Right forelimb (tissue), 1 donor: ENCODE measurements around the gene KCNF1.

Experiments
- DNase-seq: peaks from one replicate; pipeline ENCODE4 v3.0.0-alpha.2; 2018

The KCNF1 gene, protein sequence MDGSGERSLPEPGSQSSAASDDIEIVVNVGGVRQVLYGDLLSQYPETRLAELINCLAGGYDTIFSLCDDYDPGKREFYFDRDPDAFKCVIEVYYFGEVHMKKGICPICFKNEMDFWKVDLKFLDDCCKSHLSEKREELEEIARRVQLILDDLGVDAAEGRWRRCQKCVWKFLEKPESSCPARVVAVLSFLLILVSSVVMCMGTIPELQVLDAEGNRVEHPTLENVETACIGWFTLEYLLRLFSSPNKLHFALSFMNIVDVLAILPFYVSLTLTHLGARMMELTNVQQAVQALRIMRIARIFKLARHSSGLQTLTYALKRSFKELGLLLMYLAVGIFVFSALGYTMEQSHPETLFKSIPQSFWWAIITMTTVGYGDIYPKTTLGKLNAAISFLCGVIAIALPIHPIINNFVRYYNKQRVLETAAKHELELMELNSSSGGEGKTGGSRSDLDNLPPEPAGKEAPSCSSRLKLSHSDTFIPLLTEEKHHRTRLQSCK

DNA sequence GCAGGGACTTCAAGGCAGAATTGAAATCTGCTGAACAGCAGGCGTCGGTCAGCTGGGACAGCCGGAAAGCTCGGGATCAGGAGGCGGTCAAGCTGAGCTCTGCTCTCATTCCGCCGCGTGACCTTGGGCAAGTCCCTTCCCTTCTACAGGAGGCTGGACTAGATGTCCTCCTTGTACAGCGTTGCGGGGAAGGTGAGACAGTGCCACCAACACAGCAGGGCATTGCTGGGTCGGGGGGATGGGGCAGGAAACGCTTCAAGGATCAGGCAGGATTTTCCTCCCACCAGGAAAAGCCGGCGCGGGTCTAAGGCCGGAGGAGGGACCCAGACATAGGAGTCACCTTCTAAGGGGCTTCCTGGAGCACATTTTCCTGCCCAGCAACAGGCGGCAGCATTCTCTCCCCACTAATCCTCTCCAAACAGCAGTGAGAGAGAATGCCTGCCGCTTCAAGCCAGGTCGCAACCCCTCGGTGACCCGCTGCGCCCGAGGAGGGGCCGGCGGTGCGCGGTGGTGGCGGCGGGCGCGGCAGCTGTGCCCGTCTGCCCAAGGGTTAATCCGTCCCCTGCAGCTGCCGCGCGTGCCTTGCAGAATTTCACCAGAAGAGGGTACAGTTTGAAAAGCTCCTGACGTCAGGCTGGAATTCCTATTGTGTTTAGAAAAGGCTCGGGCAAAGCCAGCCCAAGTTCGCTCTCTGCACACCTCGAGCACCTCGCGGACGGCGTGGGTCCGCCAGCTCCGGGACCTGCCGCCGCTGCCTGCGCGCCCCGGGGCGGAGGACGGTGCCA lies at the start of gene KCNF1:
Gene KCNF1 (plus strand): TSS at position 644 of the 785 bp plus-strand sequence. CDS start 493 bp downstream, outside the sequence.
- peak; percentile 65 for DNase-seq

DNA sequence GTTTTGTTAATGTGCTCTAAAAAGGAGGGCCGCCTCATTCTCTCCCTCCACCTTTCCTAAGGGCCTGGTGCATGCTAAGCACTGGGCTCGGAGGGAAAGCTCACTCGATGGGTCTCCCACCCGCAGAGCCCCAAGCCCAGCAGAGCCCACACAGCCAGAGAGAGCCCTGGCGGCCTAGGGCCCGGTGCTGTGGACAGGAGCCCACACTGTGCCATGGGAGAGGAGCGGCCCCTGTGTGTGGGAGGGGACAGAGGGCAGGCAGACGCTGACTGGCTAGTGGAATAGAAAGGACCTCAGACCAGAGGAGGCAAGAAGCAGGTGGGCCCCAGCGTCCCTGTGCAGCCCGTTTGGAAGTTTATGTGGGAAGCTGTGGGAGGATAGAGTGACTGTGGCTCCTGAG lies 49.4 kb upstream of the KCNF1 start:
- no peak for DNase-seq

DNA sequence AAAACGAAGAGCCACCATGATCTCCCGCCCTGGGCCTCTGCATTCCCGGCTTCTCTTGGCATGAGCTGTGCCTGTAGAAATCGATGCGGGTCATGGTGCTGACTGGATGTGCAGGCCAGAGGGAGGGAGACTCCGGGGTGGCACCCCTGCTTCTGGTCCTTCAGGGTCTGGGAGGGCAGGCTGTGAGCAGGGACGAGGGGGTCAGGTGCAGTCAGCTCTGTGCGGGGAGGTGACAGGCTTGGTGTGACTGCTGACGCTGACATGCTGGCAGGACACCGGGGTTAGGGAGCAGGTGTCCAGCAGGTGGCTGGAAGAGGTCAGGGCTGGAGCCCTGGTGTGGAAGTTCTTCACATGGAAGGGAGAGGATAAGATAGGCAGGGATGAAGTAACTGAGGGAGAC lies 48.7 kb upstream of the KCNF1 start:
- DNase-seq = no peak

DNA sequence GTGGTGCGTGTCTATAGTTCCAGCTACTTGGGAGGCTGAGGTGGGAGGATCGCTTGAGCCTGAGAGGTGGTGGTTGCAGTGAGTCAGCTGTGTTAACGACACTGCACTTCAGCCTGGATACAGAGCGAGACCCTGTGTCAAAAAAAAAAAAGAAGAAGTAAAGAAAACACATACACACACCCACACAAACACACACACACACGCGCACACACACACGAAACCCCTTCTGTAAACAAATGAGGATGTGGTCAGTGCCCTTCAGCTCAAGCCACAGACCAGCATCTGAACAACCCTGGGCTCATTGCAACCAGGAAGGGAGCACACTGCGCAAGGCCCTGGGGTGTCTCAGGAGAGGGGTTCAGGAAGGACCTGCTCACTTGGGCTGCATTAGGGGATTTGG lies 47.9 kb upstream of the KCNF1 start:
- no peak for DNase-seq

DNA sequence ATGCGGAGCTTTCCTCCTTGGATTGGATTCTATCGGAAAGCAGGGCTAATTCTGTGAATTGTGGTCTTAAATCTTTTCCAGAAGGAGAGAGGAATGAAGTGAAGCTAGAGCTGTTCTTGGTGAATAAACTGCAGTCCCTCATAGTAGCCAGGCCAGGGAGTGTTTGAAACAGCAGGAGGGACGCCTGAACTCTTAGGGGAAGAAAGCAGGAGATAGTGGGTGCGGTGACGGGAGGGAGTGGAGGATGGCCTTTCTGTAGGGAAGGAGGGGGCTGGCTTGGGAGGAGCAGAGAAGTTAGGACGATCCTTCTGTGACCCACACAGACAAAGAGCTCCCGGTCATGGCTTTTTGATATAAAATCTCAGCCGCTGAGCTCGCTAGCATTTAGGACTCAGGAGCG lies 47.5 kb upstream of the KCNF1 start:
- DNase-seq = no peak

DNA sequence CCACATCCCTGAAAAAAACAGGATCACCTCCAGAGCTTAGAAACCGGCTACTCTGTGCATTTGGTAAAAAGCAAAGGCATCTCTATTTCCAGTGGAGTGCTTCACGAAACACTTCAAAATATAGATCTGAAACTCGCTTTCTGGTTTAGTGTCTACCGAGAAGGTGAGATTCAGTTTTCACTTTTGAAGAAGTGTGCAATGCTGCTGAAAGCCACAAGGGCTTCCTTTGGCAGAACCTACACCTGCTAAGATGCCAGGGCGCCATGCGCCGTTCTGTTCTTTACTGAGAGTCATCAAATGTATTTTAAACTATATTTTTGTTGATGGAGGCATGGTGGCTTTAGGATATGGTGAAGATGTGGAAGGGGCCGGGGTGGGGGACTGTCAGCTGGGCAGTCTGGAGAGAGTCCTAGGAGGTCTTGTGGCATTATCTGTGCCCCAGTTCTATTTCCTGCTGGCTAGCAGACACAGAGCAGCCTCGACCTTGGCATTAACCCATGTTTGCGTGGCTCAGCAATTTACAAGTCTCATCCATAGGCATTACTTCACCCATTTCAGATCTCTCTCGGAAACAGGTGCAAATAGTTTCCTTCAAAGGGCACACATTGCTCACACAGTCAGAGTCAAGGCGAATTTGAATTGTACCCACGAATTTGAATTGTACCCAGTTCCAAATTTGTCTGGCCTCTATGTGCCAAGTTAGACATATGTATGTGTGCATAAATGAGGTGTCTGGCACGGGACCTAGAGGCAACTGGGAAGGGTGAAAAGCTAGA lies 46.7 kb upstream of the KCNF1 start:
- no peak for DNase-seq

DNA sequence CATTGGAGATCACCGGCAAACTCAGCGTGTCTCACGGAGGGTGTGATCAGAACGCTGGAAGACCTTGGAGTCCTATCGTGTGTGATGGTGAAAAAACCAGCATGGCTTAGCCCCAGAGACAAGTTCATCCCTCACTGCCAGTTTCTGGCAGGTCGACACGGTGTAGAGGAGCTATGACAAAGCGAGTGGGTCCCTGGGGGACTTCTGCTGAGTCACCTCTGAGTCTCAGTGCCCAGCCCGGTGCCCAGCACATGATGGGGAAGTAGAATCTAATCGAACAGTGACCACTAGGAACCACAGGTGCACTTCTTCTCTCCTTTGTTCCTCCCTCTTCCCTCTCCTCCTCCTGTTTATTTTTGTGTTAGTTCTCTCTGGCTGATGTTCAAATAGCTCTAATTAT lies 45.9 kb upstream of the KCNF1 start:
- no peak for DNase-seq

DNA sequence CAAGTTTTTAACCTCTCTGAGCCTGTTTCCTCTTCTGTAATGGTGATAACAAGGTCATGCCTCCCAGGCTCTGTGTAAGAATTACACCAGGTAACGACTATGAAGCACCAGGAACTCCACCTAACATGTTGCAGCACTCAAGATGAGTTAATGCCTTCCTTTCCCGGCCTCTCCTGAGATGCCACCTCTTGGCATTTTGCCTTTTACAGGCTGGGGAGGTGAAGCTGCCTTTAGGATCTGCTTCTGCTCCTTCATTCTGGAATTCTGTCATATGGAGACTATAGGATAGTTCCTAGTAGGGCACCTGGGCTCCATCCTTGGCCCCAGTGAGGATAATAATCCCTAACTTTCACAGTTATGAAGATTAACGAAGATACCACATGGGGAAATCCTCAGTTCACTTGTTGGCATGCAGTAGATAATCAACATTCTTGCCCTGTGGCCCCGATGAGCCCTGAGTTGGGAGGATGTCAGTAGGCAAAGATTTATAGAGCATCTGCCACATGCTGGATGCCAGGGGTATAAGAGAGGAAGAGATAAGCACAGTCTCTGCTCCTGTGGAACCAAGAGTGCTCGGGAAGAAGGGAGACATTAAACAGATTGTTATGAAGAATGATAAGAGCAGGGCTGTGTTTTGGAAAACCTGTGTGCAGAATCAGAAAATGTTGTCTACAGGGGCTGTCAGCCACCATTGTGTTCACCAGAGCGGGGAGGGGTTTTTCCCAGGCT lies 43.9 kb upstream of the KCNF1 start:
- no peak for DNase-seq

DNA sequence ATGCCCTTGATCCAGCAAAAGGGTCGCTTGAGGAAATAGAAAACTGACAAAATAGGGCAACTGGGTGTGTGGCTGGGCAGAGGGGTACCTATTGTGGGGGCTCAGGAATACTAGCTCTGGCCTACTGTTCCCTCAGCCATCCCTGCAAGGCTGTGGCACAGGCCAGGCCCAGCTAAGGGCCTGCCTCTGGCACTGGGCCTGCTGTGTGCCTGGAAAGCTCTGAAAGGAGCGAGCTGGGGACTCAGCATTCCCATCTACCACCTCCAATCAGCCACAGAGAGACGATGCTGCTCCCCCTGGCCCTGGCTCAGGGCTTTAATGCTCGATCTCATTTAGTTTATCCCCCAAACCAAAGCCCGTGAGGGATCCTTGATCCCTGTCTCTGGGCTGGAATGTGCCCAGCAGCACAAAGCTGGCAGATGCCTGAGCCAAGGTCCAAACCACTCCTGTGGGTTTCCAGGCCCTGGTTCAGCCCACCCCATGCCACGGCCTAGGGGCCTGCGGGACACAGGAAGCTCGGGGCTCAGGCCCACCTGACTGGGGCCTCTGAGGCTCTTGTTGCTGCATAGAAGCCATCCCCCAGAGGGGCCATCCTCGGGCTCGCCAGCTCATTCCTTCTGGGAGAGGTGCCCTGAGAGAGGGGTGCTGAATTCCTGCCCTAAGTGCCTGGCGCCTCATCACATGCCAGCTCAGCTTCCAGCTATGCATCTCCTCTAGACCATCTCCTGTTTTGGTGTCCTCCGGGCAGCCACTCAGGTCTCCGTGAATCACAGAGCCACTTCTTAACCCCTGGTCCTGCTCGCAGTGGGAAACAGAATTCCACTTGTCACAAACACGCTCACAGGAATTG lies 43.0 kb upstream of the KCNF1 start:
- DNase-seq = no peak

DNA sequence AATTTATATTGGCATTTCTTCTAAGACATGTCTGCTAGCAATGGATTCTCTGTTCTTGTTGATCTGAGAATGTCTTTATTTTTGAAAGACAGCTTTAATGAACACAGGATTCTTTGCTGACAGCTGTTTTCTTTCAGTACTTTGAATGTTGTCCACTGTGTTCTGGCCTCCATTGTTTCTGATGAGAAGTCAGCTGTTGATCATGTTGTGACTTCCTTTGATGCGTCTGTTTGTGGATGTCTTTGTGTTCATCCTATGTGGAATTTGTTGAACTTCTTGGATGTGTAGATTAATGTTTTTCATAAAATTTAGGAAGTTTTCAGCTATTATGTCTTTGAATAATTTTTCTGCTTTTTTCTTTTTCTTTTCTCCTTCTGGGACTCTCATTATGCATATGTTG lies 39.8 kb upstream of the KCNF1 start:
- DNase-seq = no peak

DNA sequence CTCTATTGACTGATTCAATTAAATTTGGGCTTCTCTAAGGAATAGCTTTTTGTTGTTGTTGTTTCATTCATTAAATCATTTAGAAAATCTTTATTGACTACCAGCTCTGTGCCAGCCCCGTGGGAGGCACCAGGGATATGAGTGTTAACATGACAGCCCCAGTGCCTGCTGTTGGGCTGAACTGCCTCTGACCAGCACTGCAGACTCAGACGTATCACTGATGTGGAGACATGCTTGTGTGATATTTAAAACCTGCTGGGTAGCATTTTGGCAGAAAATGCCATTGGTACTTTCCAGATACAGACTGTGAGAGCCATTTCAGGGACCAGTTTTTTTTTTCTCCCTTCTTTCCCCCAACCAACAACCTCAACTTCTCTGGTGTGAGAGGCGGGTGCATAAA lies 38.6 kb upstream of the KCNF1 start:
- no peak for DNase-seq

DNA sequence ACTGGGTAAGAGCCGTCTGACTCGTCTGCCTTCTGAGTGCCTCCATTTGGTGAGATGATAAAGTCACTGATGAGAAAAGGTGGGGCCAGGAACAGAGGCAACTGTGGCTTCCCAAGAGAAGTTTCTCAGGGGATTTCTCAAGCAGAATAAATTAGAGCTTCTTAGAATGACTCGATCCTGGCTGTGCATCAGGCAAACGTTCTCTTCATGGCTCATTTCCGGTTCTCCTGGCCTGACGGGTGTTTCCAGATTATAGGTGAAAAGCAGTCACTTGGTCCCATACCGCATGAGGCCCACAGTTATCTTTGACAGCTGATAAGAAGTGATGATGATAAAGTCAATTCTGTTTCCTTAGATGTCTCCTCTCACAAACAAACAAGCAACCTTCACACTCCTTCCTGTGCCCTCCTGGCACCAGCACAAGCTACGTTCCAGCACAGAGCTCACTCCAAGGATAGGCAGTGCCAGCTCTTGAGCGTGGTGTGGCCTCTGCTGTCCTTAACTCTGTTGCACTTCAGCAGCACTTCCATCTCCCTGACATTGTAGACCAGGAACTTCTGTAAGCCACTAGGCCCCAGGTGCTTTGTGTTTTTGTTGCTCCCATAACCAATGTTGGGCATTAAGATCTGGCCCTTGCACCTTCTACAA lies 37.8 kb upstream of the KCNF1 start:
- no peak for DNase-seq

DNA sequence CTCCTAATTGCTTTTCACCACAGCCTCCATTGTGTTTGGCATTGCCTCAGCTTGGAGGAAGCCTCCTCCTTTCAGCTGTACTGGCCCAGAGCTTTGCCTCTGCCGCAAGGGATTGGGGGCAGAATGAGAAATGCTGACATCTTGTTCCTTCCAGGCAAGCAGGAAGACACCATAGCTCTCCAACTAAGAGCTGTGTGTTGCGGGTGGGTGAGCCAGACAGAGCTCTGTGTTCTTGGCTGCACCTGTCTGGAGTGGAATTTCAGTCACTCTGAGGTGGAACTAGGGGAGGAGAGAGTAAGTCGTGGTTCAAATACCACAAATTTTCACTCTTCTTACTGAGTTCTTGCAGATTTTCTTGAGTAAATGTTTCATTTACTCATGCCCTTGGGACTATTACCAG lies 36.6 kb upstream of the KCNF1 start:
- no peak for DNase-seq

DNA sequence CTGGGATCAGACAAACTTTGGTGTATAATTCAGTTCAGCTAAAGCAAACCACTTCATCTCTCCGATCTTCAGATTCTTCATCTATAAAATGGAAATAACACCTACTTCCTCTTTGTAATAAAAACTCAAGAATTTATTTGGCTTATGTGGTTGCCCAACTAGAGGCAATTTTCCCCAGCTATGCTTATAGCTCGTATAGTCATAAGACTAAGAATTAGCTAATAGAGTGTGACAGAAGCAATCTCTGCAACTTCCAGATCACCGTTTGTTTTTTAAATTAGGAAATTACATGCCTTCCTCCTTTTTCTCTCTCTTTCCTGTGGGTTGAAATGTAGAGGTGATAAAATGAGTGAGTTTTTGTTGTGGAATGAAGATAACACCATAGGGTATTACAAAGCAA lies 35.3 kb upstream of the KCNF1 start:
- DNase-seq = no peak

DNA sequence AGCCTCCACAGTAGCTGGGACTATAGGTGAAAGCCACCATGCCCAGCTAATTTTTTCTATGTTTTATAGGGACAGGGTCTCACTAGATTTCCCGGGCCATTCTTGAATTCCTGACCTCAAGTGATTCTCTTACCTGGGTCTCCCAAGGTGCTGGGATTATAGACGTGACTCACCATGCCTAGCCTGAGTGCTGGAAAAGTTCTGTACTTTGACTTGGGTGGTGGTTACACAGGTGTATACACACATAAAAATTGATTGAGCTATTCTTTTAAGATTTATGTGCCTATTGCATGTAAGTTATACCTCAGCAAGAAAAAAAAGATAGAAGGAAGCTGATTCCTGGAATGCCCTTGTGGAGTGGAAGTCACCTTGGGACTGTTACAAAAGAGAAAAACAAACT lies 34.8 kb upstream of the KCNF1 start:
- no peak for DNase-seq

DNA sequence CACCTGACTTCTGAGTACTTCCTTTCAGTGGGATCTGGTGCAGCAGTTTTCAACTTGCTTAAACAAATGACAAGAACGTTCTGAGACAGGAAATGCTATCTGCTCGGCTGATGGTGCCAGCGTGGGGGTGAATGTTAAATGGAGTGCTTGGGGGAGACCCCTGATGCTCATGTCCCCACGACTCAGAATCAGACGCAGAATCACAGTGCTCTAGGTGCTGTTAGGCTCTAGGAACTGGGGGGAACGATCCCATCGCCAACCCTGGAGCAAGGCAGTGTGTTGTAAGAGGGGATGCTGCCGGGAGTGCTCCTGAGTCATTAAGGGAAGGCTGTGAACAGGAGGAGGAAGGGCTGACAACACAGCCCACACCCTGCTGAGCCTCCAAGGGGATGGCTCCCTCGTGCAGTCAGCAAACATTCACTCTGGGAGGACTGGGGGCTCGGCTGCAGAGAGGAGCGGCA lies 34.1 kb upstream of the KCNF1 start:
- DNase-seq = no peak

DNA sequence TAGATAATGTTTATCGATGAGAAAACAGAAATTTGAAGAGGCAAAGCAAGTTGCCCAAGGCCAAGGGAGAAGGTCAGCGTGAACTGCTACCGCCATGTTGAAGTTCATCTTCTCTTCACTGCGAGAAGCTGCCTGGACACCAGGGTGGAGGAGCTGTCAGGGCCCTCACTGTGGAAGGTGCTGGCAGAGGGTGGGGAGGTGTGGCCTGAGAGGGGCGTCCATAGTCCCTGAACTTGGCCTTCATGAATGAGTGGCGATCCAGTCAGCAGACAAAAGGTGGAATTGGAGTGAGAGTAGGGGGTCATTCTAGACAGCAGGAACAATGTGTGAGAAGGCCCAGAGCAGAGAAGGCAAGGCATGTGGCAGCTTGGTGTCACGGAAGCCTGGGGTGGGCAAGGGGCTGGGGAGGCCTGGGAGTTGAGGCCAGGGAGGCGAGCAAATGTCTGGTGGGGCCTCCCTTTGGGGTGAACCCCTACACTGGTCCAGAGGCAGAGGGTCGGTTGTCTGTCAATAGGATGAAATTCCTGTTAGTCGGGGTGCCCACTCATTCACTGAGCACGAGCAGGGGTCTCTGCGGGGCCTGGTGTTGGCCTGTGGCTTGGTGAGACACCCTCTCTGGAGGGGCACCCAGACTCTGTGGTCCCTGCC lies 33.3 kb upstream of the KCNF1 start:
- DNase-seq = no peak

DNA sequence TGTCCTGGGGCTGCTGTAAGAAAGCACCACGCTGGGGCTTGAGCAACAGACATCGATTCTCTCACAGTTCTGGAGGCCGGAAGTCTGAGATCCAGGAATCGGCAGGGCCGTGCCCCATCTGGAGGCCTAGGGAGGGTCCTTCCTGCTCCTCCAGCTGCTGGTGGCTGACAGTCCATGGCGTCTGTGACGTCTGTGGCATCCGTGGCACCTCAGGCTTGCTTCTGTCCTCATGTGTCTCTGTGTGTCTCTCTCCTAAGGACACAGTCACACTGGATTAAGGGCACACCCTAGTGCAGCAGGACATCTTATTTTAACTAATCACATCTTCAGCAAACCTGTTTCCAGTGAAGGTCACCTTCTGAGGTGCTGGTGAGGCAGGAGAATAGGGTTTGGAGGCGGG lies 32.6 kb upstream of the KCNF1 start:
- no peak for DNase-seq

DNA sequence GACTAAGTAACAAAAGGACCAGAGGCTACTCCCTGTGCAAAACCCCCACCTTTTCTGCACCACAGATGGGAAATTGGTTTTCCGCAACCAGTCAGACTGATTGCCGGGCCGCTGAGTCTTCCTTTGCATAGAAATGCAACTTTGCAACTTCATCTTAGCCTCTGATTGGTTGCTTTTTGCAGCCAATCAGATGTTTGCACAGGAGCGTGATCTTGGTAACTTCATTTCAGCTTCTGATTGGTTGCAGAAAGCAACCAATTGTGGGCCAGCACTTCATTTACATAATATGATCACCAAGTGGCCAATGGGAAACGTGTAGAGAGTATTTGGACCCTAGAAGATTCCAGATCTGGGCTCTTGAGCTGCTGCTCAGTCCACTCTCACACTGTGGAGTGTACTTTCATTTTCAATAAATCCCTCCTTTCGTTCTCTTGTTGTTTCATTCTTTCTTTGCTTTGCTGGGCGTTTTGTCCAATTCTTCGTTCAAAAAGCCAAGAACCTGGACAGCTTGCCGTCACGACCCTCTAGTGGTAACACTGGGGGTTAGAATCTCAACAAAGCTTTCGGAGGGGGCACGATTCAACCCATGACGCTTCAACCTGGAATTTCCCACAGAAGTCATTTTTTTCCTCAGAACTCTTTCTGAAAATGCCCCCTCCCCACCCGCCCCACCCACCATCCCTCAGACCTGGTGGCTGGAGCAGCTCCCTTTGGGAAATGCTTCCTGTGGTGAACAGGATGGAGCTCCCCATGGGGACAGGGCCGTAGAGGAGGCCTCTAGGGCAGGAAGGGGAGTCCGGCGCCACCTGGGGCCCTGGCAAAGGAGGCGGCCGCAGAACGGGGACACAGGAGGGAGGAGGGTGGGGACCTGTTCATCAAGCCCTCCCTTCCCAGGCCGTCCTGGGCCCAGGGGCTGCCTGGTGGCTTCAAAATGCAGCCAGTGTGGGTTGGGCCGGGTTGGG lies 31.8 kb upstream of the KCNF1 start:
- no peak for DNase-seq
